ENCODE results near the gene C16orf54. TPM values are rescaled to one million over a fixed set of nuclear protein-coding genes. Genes with fewer than 3 reads are reported as not detected.
"Not testable (repeated sequence)": the region's sequence is repeated elsewhere in the genome, so short reads cannot be mapped to it uniquely, and the experiment has no call there.

C16orf54 gene
- total and polyA plus RNA-seq, 11 donors = 0.15 to 4.2 (median 0.51) TPM

- Histone ChIP-seq H3K36me3 (no peaks in the 10 kb centered on the region), H3K9me3 (no peaks in the 10 kb centered on the region), H3K27ac (peak overlapping the region in 1 of 12 donors; percentile 87), H3K27me3 (peaks cover 0 to 14% (median 0%) of the 10 kb centered on the region in 9 donors), H3K4me3 (peak overlapping the region in 1 of 12 donors; percentile 73), H3K4me1 (peaks cover 0 to 22% (median 0%) of the 10 kb centered on the region in 12 donors)
- WGBS, 4 donors = 76 to 79% (median 77%) methylated on average over 9 to 21 of the region's 21 CpGs
- no peak for ATAC-seq
- DNase-seq = no peak
- intact Hi-C loops (cut with DNase I) = no loop called here
- TF ChIP-seq POLR2A (IDR thresholded peaks at IDR 0.05) (no peak), CTCF (IDR thresholded peaks at IDR 0.05) (no peak)
These were observed 1.8 kb downstream of the C16orf54 start for GRCh38 chr16:29743827-29744531.

- H3K9me3 ChIP-seq = no peaks in the 10 kb centered on the region
- H3K27me3 ChIP-seq = peaks cover 0 to 14% (median 0%) of the 10 kb centered on the region in 9 donors
- intact Hi-C loops (cut with DNase I) = no loop called here
- WGBS, 4 donors = 80 to 96% (median 87%) methylated on average over 5 of the region's 5 CpGs
- no peak for ATAC-seq
- peaks cover 0 to 27% (median 0%) of the 10 kb centered on the region in 12 donors for H3K4me1 ChIP-seq
- no peak for TF ChIP-seq CTCF (IDR thresholded peaks at IDR 0.05)
- no peak for TF ChIP-seq POLR2A (IDR thresholded peaks at IDR 0.05)
- H3K27ac ChIP-seq = no peak overlapping the region
- no peaks in the 10 kb centered on the region for H3K36me3 ChIP-seq
- H3K4me3 ChIP-seq = peak overlapping the region in 1 of 12 donors; percentile 73
- no peak for DNase-seq
These were observed 2.3 kb downstream of the C16orf54 start for GRCh38 chr16:29743475-29743826.

- H3K4me1 ChIP-seq = peaks cover 0 to 34% (median 0%) of the 10 kb centered on the region in 12 donors
- ATAC-seq = no peak
- intact Hi-C loops (cut with DNase I) = no loop called here
- no peaks in the 10 kb centered on the region for H3K36me3 ChIP-seq
- peak overlapping the region in 1 of 12 donors; percentile 73 for H3K4me3 ChIP-seq
- peaks cover 0 to 14% (median 0%) of the 10 kb centered on the region in 9 donors for H3K27me3 ChIP-seq
- H3K27ac ChIP-seq = no peak overlapping the region
- H3K9me3 ChIP-seq = no peaks in the 10 kb centered on the region
- DNase-seq = no peak
- TF ChIP-seq POLR2A (IDR thresholded peaks at IDR 0.05) (no peak), CTCF (IDR thresholded peaks at IDR 0.05) (no peak)
- 83 to 89% (median 85%) methylated on average over 7 of the region's 7 CpGs for WGBS, 4 donors
These were observed 3.0 kb downstream of the C16orf54 start for GRCh38 chr16:29742683-29743275.

GRCh38 chr16:29740630-29741015 is 5.2 kb downstream of the C16orf54 start:
- H3K9me3 ChIP-seq; ATAC-seq; H3K4me3 ChIP-seq; DNase-seq; intact Hi-C loops (cut with DNase I); H3K36me3 ChIP-seq; H3K27ac ChIP-seq: not testable (repeated sequence)
- 29 to 46% (median 38%) methylated on average over 11 of the region's 11 CpGs for WGBS, 4 donors
- Histone ChIP-seq H3K4me1 (peaks cover 0 to 29% (median 0%) of the 10 kb centered on the region in 12 donors), H3K27me3 (peaks cover 0 to 14% (median 0%) of the 10 kb centered on the region in 9 donors)

- H3K36me3 ChIP-seq; ATAC-seq; H3K4me3 ChIP-seq; DNase-seq; H3K27ac ChIP-seq; H3K9me3 ChIP-seq; intact Hi-C loops (cut with DNase I): not testable (repeated sequence)
- Histone ChIP-seq H3K4me1 (peaks cover 0 to 29% (median 0%) of the 10 kb centered on the region in 12 donors), H3K27me3 (peaks cover 0 to 17% (median 0%) of the 10 kb centered on the region in 9 donors)
- WGBS, 4 donors = 71 to 84% (median 76%) methylated on average over 6 of the region's 6 CpGs
These were observed 5.7 kb downstream of the C16orf54 start for GRCh38 chr16:29739927-29740629.

Measured in heart left ventricle (tissue), 16 donors.